MM.1S (cell line): ENCODE data around the gene CAST.

Experiments used
- DNase-seq: peaks from one replicate; pipeline ENCODE4 v3.0.0-alpha.2; 2015
- H2AFZ ChIP-seq: fragments of 300-600 bp; sonication (generic); 2 replicates; pipeline ENCODE4 v1.6.0; 2016; ENCODE audit warnings: antibody characterized with exemption, low read length
- H3F3A ChIP-seq: fragments of 300-600 bp; sonication (generic); 2 replicates; pipeline ENCODE4 v1.6.1; 2016; ENCODE audit warnings: mild to moderate bottlenecking, antibody characterized with exemption, low read length, moderate library complexity, mixed read lengths; ENCODE audit not compliant: insufficient read depth
- H3K27ac ChIP-seq: fragments of 300-600 bp; sonication (generic); 2 replicates; pipeline ENCODE4 v1.5.1; 2016; ENCODE audit warnings: mild to moderate bottlenecking, low read length
- H3K27me3 ChIP-seq: fragments of 300-600 bp; sonication (generic); replicated peaks from 2 replicates; pipeline ENCODE4 v1.6.0; 2016; ENCODE audit warnings: low read length; ENCODE audit not compliant: insufficient read depth
- H3K36me3 ChIP-seq: fragments of 300-600 bp; sonication (generic); replicated peaks from 2 replicates; pipeline ENCODE4 v1.6.1; 2016; ENCODE audit warnings: mild to moderate bottlenecking, low read length, mixed read lengths; ENCODE audit not compliant: insufficient read depth
- H3K4me1 ChIP-seq: fragments of 300-600 bp; sonication (generic); 2 replicates; pipeline ENCODE4 v1.6.1; 2016; ENCODE audit warnings: low read length, mixed read lengths
- H3K4me2 ChIP-seq: fragments of 300-600 bp; sonication (generic); 2 replicates; pipeline ENCODE4 v1.6.0; 2016; ENCODE audit warnings: low read depth, low read length
- H3K4me3 ChIP-seq: fragments of 300-600 bp; sonication (generic); 2 replicates; pipeline ENCODE4 v1.5.1; 2016; ENCODE audit warnings: low read length, mixed read lengths
- H3K79me2 ChIP-seq: fragments of 300-600 bp; sonication (generic); 2 replicates; pipeline ENCODE4 v1.6.1; 2016; ENCODE audit warnings: mixed run types, low read length, mixed read lengths
- H3K9ac ChIP-seq: fragments of 300-600 bp; sonication (generic); 2 replicates; pipeline ENCODE4 v1.6.1; 2016; ENCODE audit warnings: low read length, mixed read lengths
- H3K9me2 ChIP-seq: fragments of 300-600 bp; sonication (generic); replicated peaks from 2 replicates; pipeline ENCODE4 v1.6.1; 2016; ENCODE audit warnings: mild to moderate bottlenecking, low read length, mixed read lengths; ENCODE audit not compliant: insufficient read depth
- H3K9me3 ChIP-seq: fragments of 300-600 bp; sonication (generic); replicated peaks from 2 replicates; pipeline ENCODE4 v1.6.1; 2016; ENCODE audit warnings: mild to moderate bottlenecking, low read length, mixed read lengths; ENCODE audit not compliant: insufficient read depth
- H4K20me1 ChIP-seq: fragments of 300-600 bp; sonication (generic); 2 replicates; pipeline ENCODE4 v1.6.1; 2016; ENCODE audit warnings: mild to moderate bottlenecking, low read length, moderate library complexity, mixed read lengths; ENCODE audit not compliant: insufficient read depth
- CTCF ChIP-seq: fragments of 300-600 bp; sonication (generic); IDR thresholded peaks from 2 replicates; pipeline ENCODE4 v1.5.1; 2016; ENCODE audit warnings: antibody characterized with exemption, low read length, mixed read lengths
- EZH2 ChIP-seq: fragments of 300-600 bp; sonication (generic); optimal IDR thresholded peaks from 2 replicates; pipeline ENCODE3; 2017; ENCODE audit warnings: low read depth, mild to moderate bottlenecking, antibody characterized with exemption, low read length, mixed read lengths
- EZH2phosphoT487 ChIP-seq: fragments of 300-600 bp; sonication (generic); IDR thresholded peaks from 2 replicates; pipeline ENCODE4 v1.6.1; 2018; ENCODE audit warnings: antibody characterized with exemption, low read length

Gene CAST

GRCh38 chr5:96821260-96821916, 159.2 kb downstream of the CAST start:
- no peaks in the 10 kb centered on the region for H4K20me1 ChIP-seq
- no peak overlapping the region for H3K4me2 ChIP-seq
- H3K9me2 ChIP-seq = no peaks in the 10 kb centered on the region
- H3K9me3 ChIP-seq = no peaks in the 10 kb centered on the region
- peaks cover 8% of the 10 kb centered on the region for H3K4me1 ChIP-seq
- H3F3A ChIP-seq = peaks cover 12% of the 10 kb centered on the region
- no peaks in the 10 kb centered on the region for H3K79me2 ChIP-seq
- no peak overlapping the region for H3K9ac ChIP-seq
- no peak for DNase-seq
- peaks cover 8% of the 10 kb centered on the region; the same call in 1 of the 2 replicates for H3K27me3 ChIP-seq
- H2AFZ ChIP-seq = no peak overlapping the region
- TF ChIP-seq EZH2 (no peak), CTCF (no peak), EZH2phosphoT487 (no peak)
- H3K27ac ChIP-seq = no peak overlapping the region
- no peak overlapping the region for H3K4me3 ChIP-seq
- no peaks in the 10 kb centered on the region for H3K36me3 ChIP-seq

GRCh38 chr5:96822686-96823459, 160.7 kb downstream of the CAST start:
- no peak overlapping the region for H3K27ac ChIP-seq
- no peaks in the 10 kb centered on the region for H3K9me2 ChIP-seq
- H3F3A ChIP-seq = no peaks in the 10 kb centered on the region
- no peak for TF ChIP-seq EZH2phosphoT487
- peak; percentile 15; the same call in 1 of the 2 replicates for TF ChIP-seq CTCF
- no peak overlapping the region for H3K4me2 ChIP-seq
- H3K9me3 ChIP-seq = no peaks in the 10 kb centered on the region
- H3K79me2 ChIP-seq = no peaks in the 10 kb centered on the region
- H3K9ac ChIP-seq = no peak overlapping the region
- H3K4me3 ChIP-seq = no peak overlapping the region
- H3K27me3 ChIP-seq = peaks cover 4% of the 10 kb centered on the region; the same call in 1 of the 2 replicates
- H2AFZ ChIP-seq = no peak overlapping the region
- DNase-seq = no peak
- H3K36me3 ChIP-seq = no peaks in the 10 kb centered on the region
- no peaks in the 10 kb centered on the region for H3K4me1 ChIP-seq
- no peaks in the 10 kb centered on the region for H4K20me1 ChIP-seq

GRCh38 chr5:96823900-96824380, 161.8 kb downstream of the CAST start:
- no peaks in the 10 kb centered on the region for H3K9me3 ChIP-seq
- no peaks in the 10 kb centered on the region for H3K36me3 ChIP-seq
- H3K27me3 ChIP-seq = no peaks in the 10 kb centered on the region
- no peaks in the 10 kb centered on the region for H3K79me2 ChIP-seq
- no peaks in the 10 kb centered on the region for H3K9me2 ChIP-seq
- H3K4me3 ChIP-seq = no peak overlapping the region
- no peaks in the 10 kb centered on the region for H3F3A ChIP-seq
- TF ChIP-seq CTCF (no peak), EZH2phosphoT487 (no peak)
- no peak overlapping the region for H3K9ac ChIP-seq
- H4K20me1 ChIP-seq = no peaks in the 10 kb centered on the region
- no peak for DNase-seq
- no peak overlapping the region for H3K4me2 ChIP-seq
- H2AFZ ChIP-seq = no peak overlapping the region
- H3K4me1 ChIP-seq = no peaks in the 10 kb centered on the region
- H3K27ac ChIP-seq = no peak overlapping the region
